Epithelial cell of esophagus (primary cell): ENCODE measurements around the gene ACKR4.

Source experiments
- DNase-seq: peaks from one replicate; pipeline ENCODE4 v3.0.0; 2010; ENCODE audit warnings: low read depth
- H3K4me3 ChIP-seq: 2 replicates; pipeline ENCODE4 v1.5.1; 2011; ENCODE audit warnings: mild to moderate bottlenecking, low read length, control low read depth
- CTCF ChIP-seq: IDR thresholded peaks from 2 replicates; pipeline ENCODE4 v1.5.1; 2011; ENCODE audit warnings: low read depth, mild to moderate bottlenecking, low read length, control low read depth, inconsistent platforms; ENCODE audit not compliant: insufficient read depth; ENCODE audit errors: missing control alignments

The ACKR4 gene

GRCh38 chr3:132622761-132623160 lies 25.7 kb downstream of the ACKR4 start:
- no peak overlapping the region for H3K4me3 ChIP-seq
- no peak for TF ChIP-seq CTCF
- no peak for DNase-seq

DNA sequence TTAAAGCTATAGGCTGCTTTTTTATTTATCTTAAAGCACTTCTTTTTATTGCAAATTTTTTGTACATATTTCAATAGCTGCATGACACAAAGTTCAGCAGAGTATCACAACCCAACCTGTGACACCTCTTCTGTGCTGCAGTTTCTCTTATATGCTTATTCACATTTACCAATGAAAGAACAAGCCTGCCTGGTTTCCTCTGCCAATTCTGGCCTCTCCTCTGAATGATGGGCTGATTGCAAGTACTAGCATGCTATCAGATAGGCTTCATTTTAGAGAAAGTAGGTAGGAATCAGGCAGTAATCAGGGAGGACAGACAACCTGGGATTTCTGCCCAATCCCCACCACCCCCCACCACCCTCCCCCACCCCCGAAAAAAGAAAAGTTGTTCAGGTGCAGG lies 26.6 kb downstream of the ACKR4 start:
- peak; percentile 79 for DNase-seq
- no peak for TF ChIP-seq CTCF
- no peak overlapping the region for H3K4me3 ChIP-seq

DNA sequence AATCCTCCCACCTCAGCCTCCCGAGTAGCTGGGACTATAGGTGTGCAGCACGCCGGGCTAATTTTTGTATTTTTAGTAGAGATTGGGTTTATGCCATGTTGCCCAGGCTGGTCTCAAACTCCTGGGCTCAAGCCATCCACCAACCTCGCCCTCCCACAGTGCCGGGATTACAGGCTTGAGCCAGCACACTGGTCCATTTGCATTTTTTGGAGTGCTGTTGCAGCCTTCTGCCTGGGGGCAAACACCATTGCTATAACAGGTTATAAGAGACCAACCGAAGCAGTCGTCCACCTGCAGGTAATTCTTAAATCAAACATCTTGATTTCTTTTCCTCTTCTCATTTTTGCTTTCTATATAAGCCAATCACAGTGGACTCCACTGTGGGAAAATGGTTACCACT lies 27.7 kb downstream of the ACKR4 start:
- no peak for TF ChIP-seq CTCF
- no peak for DNase-seq

GRCh38 chr3:132625613-132626012 lies 28.5 kb downstream of the ACKR4 start:
- no peak for TF ChIP-seq CTCF
- H3K4me3 ChIP-seq, result no peak overlapping the region
- DNase-seq, result no peak

More for the DNA sequence above, 27.7 kb downstream of the ACKR4 start:
- H3K4me3 ChIP-seq, result no peak overlapping the region

DNA sequence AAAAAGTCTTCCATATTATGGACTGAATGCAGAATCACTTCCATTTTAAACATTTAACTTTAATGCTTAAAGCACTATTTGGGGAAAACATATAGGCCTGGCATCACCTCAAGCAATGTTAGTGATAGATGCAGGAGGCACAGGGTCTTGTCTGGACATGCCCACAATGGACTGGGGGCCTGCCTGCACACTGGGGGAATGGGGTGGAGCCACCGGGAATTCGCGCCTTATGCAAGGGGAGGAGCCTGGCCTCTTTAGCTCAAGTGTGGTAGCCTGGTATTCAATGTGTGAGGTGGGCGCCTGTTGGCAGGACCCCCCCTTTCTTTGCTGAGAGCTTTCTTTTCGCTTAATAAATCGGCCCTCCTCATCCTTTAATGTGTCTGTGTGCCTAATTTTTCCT lies 29.9 kb downstream of the ACKR4 start:
- H3K4me3 ChIP-seq, result no peak overlapping the region
- DNase-seq, result peak; percentile 19
- TF ChIP-seq CTCF, result no peak

- TF ChIP-seq CTCF, result no peak
- H3K4me3 ChIP-seq, result no peak overlapping the region
- no peak for DNase-seq
These were observed 31.1 kb downstream of the ACKR4 start for GRCh38 chr3:132628157-132628556.

GRCh38 chr3:132629928-132630327 lies 32.9 kb downstream of the ACKR4 start:
- no peak for TF ChIP-seq CTCF
- peak; percentile 76 for DNase-seq
- H3K4me3 ChIP-seq, result no peak overlapping the region
